DMS 273 treated with DMSO at 0.1 percent for 48 hours (cell line): Measurements from ENCODE around the gene F10.

Experiments used
- DNase-seq: peaks from one replicate; lab custom pipeline; 2025; lab: John Stamatoyannopoulos, UW

The F10 gene

GRCh38 chr13:113117335-113117872 lies 5.2 kb upstream of the F10 start:
- DNase-seq = no peak

GRCh38 chr13:113117911-113118260 lies 4.7 kb upstream of the F10 start:
- DNase-seq = no peak

- DNase-seq = no peak
These were observed 4.2 kb upstream of the F10 start for GRCh38 chr13:113118261-113119021.

- no peak for DNase-seq
These were observed 3.3 kb upstream of the F10 start for GRCh38 chr13:113119166-113119821.

- no peak for DNase-seq
These were observed 2.8 kb upstream of the F10 start for GRCh38 chr13:113119822-113120189.

- no peak for DNase-seq
These were observed 2.1 kb upstream of the F10 start for GRCh38 chr13:113120300-113121182.

GRCh38 chr13:113121183-113121927 lies 1.2 kb upstream of the F10 start:
- no peak for DNase-seq

- no peak for DNase-seq
These were observed 599 bp upstream of the F10 start for GRCh38 chr13:113121928-113122471.

GRCh38 chr13:113123226-113124201 lies 915 bp downstream of the F10 start:
- no peak for DNase-seq

- no peak for DNase-seq
These were observed 1.8 kb downstream of the F10 start for GRCh38 chr13:113124211-113124970.

GRCh38 chr13:113125506-113126264 lies 3.1 kb downstream of the F10 start:
- no peak for DNase-seq

GRCh38 chr13:113126265-113127150 lies 3.9 kb downstream of the F10 start:
- DNase-seq = no peak

GRCh38 chr13:113129480-113129879 lies 6.9 kb downstream of the F10 start:
- DNase-seq = no peak

GRCh38 chr13:113129921-113130750 lies 7.5 kb downstream of the F10 start:
- DNase-seq = no peak

- no peak for DNase-seq
These were observed 12.7 kb downstream of the F10 start for GRCh38 chr13:113135281-113135760.

GRCh38 chr13:113137691-113138298 lies 15.2 kb downstream of the F10 start:
- DNase-seq = no peak
